Muscle layer of duodenum (tissue), 2 donors: ENCODE results near the gene ZNF827.

Experiments
- H3K27ac ChIP-seq: one replicate; pipeline ENCODE4 v1.7.0; 2013; ENCODE audit warnings: mild to moderate bottlenecking, low read length
- H3K27me3 ChIP-seq: one replicate; pipeline ENCODE4 v1.7.0; 2013; ENCODE audit warnings: low read depth, mild to moderate bottlenecking, control low read depth, low read length
- H3K36me3 ChIP-seq, 2 donors: one replicate each; pipeline ENCODE4 v1.7.0; 2013; ENCODE audit warnings: low read length in 2 of 2, control low read depth in 1 of 2, mild to moderate bottlenecking in 1 of 2; ENCODE audit not compliant: insufficient read depth in 2 of 2, control insufficient read depth in 1 of 2
- H3K4me1 ChIP-seq, 2 donors: one replicate each; pipeline ENCODE4 v1.7.0; 2013; ENCODE audit warnings: low read length in 2 of 2, mild to moderate bottlenecking in 2 of 2, control low read depth in 1 of 2, moderate library complexity in 1 of 2; ENCODE audit not compliant: insufficient read depth in 2 of 2, control insufficient read depth in 1 of 2
- H3K4me3 ChIP-seq, 2 donors: one replicate each; pipeline ENCODE4 v1.7.0; 2013; ENCODE audit warnings: low read length in 2 of 2, low read depth in 1 of 2, mild to moderate bottlenecking in 1 of 2
- H3K9me3 ChIP-seq, 2 donors: one replicate each; pipeline ENCODE4 v1.7.0; 2013; ENCODE audit warnings: low read length in 2 of 2, control low read depth in 1 of 2, mild to moderate bottlenecking in 1 of 2; ENCODE audit not compliant: control insufficient read depth in 1 of 2
- donor health status: healthy.

ZNF827 gene

DNA sequence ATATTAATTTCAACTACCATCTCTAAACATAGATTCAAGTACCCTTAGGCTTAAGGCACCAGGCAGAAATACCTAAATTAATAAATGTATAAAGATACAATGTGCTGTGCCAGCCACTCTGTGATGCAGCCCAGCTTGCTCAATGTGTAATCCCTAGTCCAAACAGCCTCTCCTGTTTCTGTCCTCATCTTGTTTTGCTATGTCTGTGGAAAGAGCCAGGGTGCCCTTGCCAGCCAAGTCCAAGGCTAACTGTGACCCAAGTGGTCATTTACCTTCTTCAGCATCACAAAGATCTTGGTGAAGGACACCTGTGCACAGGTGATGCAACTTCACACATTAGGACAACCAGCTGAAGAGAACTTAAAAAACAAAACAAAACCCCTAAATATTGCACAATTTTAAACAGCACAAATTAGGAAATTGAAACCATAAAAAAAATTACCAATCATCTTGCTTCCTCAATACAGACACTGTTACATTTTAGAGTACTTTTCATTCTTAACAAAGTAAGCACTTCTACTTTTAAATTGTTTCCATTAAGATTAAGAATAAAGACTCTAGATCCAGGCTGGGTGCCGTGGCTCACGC lies 169.1 kb downstream of the ZNF827 start:
- Histone ChIP-seq H3K27me3 (no peaks in the 10 kb centered on the region), H3K4me3 (no peak overlapping the region), H3K9me3 (no peaks in the 10 kb centered on the region), H3K27ac (no peak overlapping the region), H3K4me1 (peaks cover 0 to 5% of the 10 kb centered on the region in 2 donors), H3K36me3 (peaks cover 24 to 33% of the 10 kb centered on the region in 2 donors)

- no peak overlapping the region for H3K27ac ChIP-seq
- no peak overlapping the region for H3K4me3 ChIP-seq
- no peaks in the 10 kb centered on the region for H3K4me1 ChIP-seq
- H3K9me3 ChIP-seq = no peaks in the 10 kb centered on the region
- peaks cover 25 to 32% of the 10 kb centered on the region in 2 donors for H3K36me3 ChIP-seq
- no peaks in the 10 kb centered on the region for H3K27me3 ChIP-seq
Observed at GRCh38 chr4:145766273-145766672, 172.3 kb downstream of the ZNF827 start.

DNA sequence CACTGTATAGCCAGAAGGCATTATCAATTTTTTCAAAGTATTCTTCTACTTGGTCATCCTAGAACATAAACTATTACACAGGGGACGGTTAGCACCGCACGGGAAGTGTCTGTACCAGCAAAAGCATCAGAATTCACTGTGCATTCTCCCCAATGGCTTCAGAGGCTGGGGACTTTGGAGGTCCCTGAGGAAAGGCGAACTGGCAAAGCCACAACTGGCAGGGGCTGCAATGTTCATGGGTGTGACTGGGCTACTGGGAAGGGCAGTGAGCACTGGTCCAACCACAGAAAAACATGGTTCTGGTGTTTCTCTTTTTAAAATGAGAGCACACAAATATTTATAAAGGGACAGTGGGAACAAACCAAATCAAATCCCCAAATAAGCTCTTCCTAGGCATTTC lies 175.2 kb downstream of the ZNF827 start:
- no peaks in the 10 kb centered on the region for H3K27me3 ChIP-seq
- H3K9me3 ChIP-seq = no peaks in the 10 kb centered on the region
- H3K36me3 ChIP-seq = peaks cover 33 to 47% of the 10 kb centered on the region in 2 donors
- no peak overlapping the region for H3K4me3 ChIP-seq
- no peaks in the 10 kb centered on the region for H3K4me1 ChIP-seq
- H3K27ac ChIP-seq = no peak overlapping the region

DNA sequence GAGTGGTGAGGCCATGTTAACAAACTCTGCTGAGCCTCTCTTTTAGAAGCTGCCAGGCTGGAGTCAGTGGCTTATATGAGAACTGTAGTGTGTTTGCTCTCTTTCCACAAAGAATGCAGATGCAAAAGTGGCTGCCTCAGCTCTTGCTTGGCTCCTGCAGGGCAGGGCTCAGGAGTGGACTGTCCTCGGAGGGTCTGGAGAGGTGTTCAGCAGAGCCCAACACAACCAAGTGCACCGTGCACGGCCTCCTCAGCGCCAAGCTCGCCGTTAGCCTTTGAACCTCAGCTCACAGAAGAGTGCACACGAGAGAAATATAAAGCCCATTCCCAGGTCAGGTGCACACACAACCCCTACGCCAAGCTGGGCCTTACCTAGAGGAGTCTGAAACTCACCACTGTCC lies 175.9 kb downstream of the ZNF827 start:
- Histone ChIP-seq H3K27ac (no peak overlapping the region), H3K36me3 (peaks cover 33 to 47% of the 10 kb centered on the region in 2 donors), H3K4me1 (no peaks in the 10 kb centered on the region), H3K4me3 (no peak overlapping the region), H3K27me3 (no peaks in the 10 kb centered on the region), H3K9me3 (no peaks in the 10 kb centered on the region)

DNA sequence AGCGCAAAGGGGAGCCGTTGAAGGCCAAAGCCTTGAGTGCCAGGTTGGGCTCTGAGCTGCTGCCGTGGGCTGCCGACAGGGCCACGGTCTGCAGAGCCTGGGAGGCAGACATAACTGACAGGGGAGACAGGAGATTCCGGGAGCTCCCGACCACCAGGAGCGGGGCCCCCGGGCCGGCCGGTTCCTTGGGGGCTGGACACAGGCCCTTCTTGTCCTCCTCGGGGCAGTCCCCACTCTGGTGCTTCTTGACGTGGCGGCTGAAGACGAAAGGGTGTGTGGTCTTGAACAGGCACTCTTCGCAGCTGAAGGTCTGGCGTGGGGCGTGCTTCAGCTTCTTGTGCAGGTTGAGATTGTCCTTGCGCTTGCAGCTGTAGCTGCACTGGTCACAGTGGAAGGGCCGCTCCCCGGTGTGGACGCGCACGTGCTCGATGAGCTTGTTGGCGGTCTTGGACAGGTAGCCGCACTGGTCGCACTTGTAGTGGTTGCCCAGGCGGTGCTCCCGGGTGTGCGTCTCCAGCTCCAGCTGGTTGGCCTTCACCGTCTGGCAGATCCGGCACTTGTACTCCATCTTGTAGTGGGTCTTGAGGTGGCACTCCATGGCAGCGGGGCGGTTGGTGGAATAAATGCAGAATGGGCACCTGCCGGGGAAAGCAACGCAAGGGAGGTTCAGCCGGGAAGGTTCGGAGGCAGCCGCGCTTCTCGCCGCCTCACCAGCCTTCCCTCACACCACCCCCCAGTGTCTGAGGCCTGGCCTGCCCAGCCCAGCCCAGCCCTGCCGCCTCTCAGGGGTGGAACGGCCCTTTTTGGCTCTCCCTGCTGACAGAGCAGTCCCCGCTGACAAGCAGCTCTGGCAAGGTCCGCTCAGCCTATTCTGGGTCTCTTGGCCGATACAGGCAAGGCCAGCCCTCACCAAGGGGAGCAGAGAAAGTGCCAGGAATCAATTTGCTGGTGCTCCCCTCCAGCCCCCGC lies 177.4 kb downstream of the ZNF827 start:
- Histone ChIP-seq H3K27me3 (no peaks in the 10 kb centered on the region), H3K4me3 (no peak overlapping the region), H3K27ac (no peak overlapping the region), H3K36me3 (peaks cover 33 to 47% of the 10 kb centered on the region in 2 donors), H3K4me1 (no peaks in the 10 kb centered on the region), H3K9me3 (no peaks in the 10 kb centered on the region)

GRCh38 chr4:145760176-145760575 lies 178.4 kb downstream of the ZNF827 start:
- Histone ChIP-seq H3K9me3 (no peaks in the 10 kb centered on the region), H3K4me3 (no peak overlapping the region), H3K4me1 (no peaks in the 10 kb centered on the region), H3K27ac (no peak overlapping the region), H3K36me3 (peaks cover 27 to 44% of the 10 kb centered on the region in 2 donors), H3K27me3 (no peaks in the 10 kb centered on the region)

DNA sequence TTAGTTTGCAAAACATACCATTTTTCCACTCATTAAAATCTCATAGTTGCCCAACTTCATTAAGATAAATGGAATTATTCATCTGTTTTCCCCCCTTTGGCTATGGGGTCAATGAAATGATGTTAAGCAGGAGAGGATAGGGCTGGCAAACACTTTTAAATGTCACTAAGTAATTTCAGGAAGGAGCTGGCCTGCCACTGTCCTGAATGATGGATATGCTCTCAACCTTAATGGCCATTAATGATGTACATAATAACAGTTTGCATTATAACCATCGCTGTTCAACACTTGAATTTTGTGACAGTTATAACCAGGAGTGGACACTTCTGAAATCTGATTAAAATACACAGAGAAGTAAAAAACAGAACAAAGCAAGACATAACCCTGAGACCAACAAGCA lies 181.4 kb downstream of the ZNF827 start:
- H3K36me3 ChIP-seq = peaks cover 9 to 20% of the 10 kb centered on the region in 2 donors
- no peak overlapping the region for H3K27ac ChIP-seq
- H3K27me3 ChIP-seq = no peaks in the 10 kb centered on the region
- H3K9me3 ChIP-seq = no peaks in the 10 kb centered on the region
- H3K4me1 ChIP-seq = no peaks in the 10 kb centered on the region
- H3K4me3 ChIP-seq = no peak overlapping the region

DNA sequence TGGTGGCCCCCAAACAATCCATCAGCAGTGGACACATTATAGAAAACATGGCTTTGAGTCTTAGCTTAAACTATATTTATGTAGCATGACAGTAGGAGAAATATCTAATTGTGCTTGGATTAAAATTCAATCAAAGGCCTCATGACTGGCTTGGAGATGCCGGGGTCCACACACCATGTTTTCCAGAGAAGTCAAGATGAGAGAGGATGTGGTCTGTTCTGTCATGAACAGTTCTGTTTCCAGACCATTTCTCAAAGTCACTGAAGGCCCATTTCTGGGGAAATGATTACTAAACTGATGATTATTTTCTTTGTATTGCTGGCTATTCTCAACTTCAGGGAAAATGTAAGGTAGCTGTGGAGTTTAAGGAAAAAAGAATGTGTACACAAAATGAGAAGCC lies 182.4 kb downstream of the ZNF827 start:
- Histone ChIP-seq H3K27me3 (no peaks in the 10 kb centered on the region), H3K9me3 (no peaks in the 10 kb centered on the region), H3K4me1 (no peaks in the 10 kb centered on the region), H3K36me3 (peaks cover 8 to 14% of the 10 kb centered on the region in 2 donors), H3K4me3 (no peak overlapping the region), H3K27ac (no peak overlapping the region)

DNA sequence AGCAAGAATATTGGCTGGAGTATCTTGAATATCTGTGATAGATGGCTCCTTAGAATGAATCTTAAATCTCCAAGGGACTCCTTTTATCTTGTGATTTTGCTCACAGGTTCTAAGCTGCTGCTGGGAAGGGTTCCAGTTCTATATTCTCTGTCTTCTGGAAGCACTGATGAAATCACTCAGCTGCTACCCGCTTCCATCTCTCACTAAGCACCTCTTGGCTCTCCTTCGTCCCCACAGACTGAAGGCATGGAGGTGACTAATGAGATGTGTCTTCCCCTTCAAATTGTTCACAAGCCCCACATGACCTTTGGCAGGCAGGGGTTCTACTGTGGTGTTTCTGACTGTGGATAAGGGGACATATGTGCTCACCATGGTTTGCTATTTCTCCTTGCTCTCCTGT lies 182.8 kb downstream of the ZNF827 start:
- H3K9me3 ChIP-seq = no peaks in the 10 kb centered on the region
- H3K4me3 ChIP-seq = no peak overlapping the region
- H3K27me3 ChIP-seq = no peaks in the 10 kb centered on the region
- peaks cover 6 to 9% of the 10 kb centered on the region in 2 donors for H3K36me3 ChIP-seq
- H3K4me1 ChIP-seq = no peaks in the 10 kb centered on the region
- no peak overlapping the region for H3K27ac ChIP-seq

DNA sequence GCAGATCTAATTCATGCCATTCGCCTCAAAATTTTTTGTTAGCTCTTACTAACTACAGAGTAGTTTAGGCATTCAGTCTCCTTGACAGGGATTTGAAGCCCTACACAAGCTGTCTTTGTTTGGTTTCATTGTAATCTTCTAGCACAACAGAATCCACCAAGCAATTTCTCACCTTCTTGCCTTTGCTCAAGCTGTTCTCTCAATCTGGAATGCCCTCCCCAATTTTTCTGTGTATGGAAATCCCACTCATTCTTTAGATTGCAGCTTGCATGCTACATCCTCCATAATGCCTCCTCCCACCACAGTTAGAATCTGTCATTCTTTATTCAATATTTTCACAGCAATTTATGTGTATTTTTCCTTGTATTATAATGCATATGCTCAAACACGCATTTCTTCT lies 195.0 kb downstream of the ZNF827 start:
- Histone ChIP-seq H3K27me3 (no peaks in the 10 kb centered on the region), H3K36me3 (no peaks in the 10 kb centered on the region), H3K4me3 (no peak overlapping the region), H3K4me1 (peaks cover 0 to 8% of the 10 kb centered on the region in 2 donors), H3K27ac (no peak overlapping the region), H3K9me3 (no peaks in the 10 kb centered on the region)

- Histone ChIP-seq H3K27me3 (no peaks in the 10 kb centered on the region), H3K4me3 (no peak overlapping the region), H3K9me3 (no peaks in the 10 kb centered on the region), H3K36me3 (no peaks in the 10 kb centered on the region), H3K27ac (no peak overlapping the region), H3K4me1 (peaks cover 0 to 18% of the 10 kb centered on the region in 2 donors)
Observed at GRCh38 chr4:145740806-145741205, 197.8 kb downstream of the ZNF827 start.
